Psoas muscle (tissue), 8 donors: ENCODE measurements around the gene NME8. TPM values are rescaled to one million over a fixed set of nuclear protein-coding genes. Genes with fewer than 3 reads are reported as not detected.

Experiments used
- ATAC-seq, 4 donors: fragments of 200-7000 bp; cut with Tn5 transposase; one replicate each; pipeline ENCODE4 v1.9.1; 2020; ENCODE audit warnings: moderate library complexity in 3 of 4, mild to moderate bottlenecking in 2 of 4
- DNase-seq, 2 donors: peaks; one replicate each; pipeline ENCODE4 v3.0.0-alpha.2; 2020
- H3K27ac ChIP-seq: fragments of 200-600 bp; one replicate; pipeline ENCODE4 v1.8.0; 2022
- H3K27me3 ChIP-seq, 3 donors: fragments of 200-600 bp in 1 of 3; one replicate each; pipeline versions ENCODE4 v1.6.1 to v1.8.0; 2013 to 2022; ENCODE audit warnings: low read length in 2 of 3, mild to moderate bottlenecking in 2 of 3, moderate library complexity in 1 of 3; ENCODE audit not compliant: insufficient read depth in 3 of 3
- H3K36me3 ChIP-seq, 2 donors: fragments of 200-600 bp in 1 of 2; one replicate each; pipeline versions ENCODE4 v1.6.1 to v1.8.0; 2013 to 2022; ENCODE audit warnings: low read depth in 1 of 2, mild to moderate bottlenecking in 1 of 2, moderate library complexity in 1 of 2; ENCODE audit not compliant: insufficient read depth in 1 of 2
- H3K4me1 ChIP-seq: fragments of 200-600 bp; one replicate; pipeline ENCODE4 v1.8.0; 2022
- H3K4me3 ChIP-seq: fragments of 200-600 bp; one replicate; pipeline ENCODE4 v1.8.0; 2022; ENCODE audit warnings: mild to moderate bottlenecking
- H3K9me3 ChIP-seq: fragments of 200-600 bp; one replicate; pipeline ENCODE4 v1.8.0; 2022
- CTCF ChIP-seq: fragments of 200-600 bp; IDR thresholded peaks from one replicate; pipeline ENCODE4 v1.8.0; 2022; ENCODE audit warnings: antibody characterized with exemption
- WGBS, 3 donors: extraction: QIAGEN DNeasy Blood & Tissue Kit; methylation state at CpG; one replicate each; pipeline versions ENCODE4 v1.1.6 to v1.1.7; 2013; 5-methylcytosine and 5-hydroxymethylcytosine counted together
- intact Hi-C, 2 donors: fragments of 100-400 bp; cut with DNase I; formaldehyde crosslinking; loops; one replicate each; pipeline versions ENCODE4 v1.11.0 to v1.14.2; 2022
- polyA plus RNA-seq, 3 donors: library from polyadenylated mRNA; stranded (reverse); fragments of 200-250 nt; gene quantifications; one replicate each; pipeline ENCODE4 v1.2.3, GENCODE V29; 2013
- total RNA-seq, 4 donors: library from RNA; stranded (reverse); fragmentation: NEBNext Ultra II Directional in 2 of 4; extraction: Animal tissue kit (Norgen Biotek cat#: 25700) in 2 of 4; gene quantifications; one replicate each; pipeline versions ENCODE4 v1.2.1 to v1.2.4, GENCODE V29; 2021 to 2023
- donor health status: healthy with polysubstance abuse.
- donor health status: DM: no; HTN: no; CAD: no; lungs with moderate emphysema.
- donor health status: Bipolar disorder and iron deficiency.
- donor health status: healthy.
- donor health status: DM: yes; HTN: yes; CAD: no.
- donor health status: DM: no; HTN: no; CAD: no.
- donor health status: DM: no; HTN: no; CAD: no.
- donor health status: DM: yes; HTN: yes; CAD: no.

Gene NME8
- total and polyA plus RNA-seq, 7 donors, result not detected

GRCh38 chr7:37932543-37932942, 84.1 kb downstream of the NME8 start:
- H3K9me3 ChIP-seq, result no peaks in the 10 kb centered on the region
- no peak overlapping the region for H3K4me3 ChIP-seq
- DNase-seq (no peak), ATAC-seq (no peak)
- H3K36me3 ChIP-seq, result no peaks in the 10 kb centered on the region
- intact Hi-C loops, result no loop called here
- 52 to 65% (median 54%) methylated on average over 2 of the region's 2 CpGs for WGBS, 3 donors
- no peak overlapping the region for H3K27ac ChIP-seq
- no peak for TF ChIP-seq CTCF
- peaks cover 12% of the 10 kb centered on the region for H3K4me1 ChIP-seq
- H3K27me3 ChIP-seq, result no peaks in the 10 kb centered on the region

- DNase-seq (no peak), ATAC-seq (no peak)
- no peak for TF ChIP-seq CTCF
- intact Hi-C loops, result no loop called here
- Histone ChIP-seq H3K36me3 (no peaks in the 10 kb centered on the region), H3K4me1 (peaks cover 7% of the 10 kb centered on the region), H3K9me3 (no peaks in the 10 kb centered on the region), H3K27me3 (no peaks in the 10 kb centered on the region), H3K4me3 (no peak overlapping the region), H3K27ac (no peak overlapping the region)
- 46 to 70% (median 49%) methylated on average over 9 of the region's 9 CpGs for WGBS, 3 donors
Observed at GRCh38 chr7:37933018-37933566, 84.7 kb downstream of the NME8 start.

- no peaks in the 10 kb centered on the region for H3K27me3 ChIP-seq
- peak overlapping the region; percentile 68 for H3K27ac ChIP-seq
- H3K4me3 ChIP-seq, result peak overlapping the region; percentile 12
- intact Hi-C loops, result no loop called here
- peaks cover 44% of the 10 kb centered on the region for H3K4me1 ChIP-seq
- ATAC-seq (peak; percentile 89 to 96 (median 92)), DNase-seq (peak; percentile 74 to 87)
- H3K9me3 ChIP-seq, result no peaks in the 10 kb centered on the region
- H3K36me3 ChIP-seq, result no peaks in the 10 kb centered on the region
- TF ChIP-seq CTCF, result no peak
- 13 to 21% (median 19%) methylated on average over 12 of the region's 12 CpGs for WGBS, 3 donors
Observed at GRCh38 chr7:37942934-37943610, 94.7 kb downstream of the NME8 start.

- intact Hi-C loops, result no loop called here
- Histone ChIP-seq H3K27me3 (no peaks in the 10 kb centered on the region), H3K27ac (peak overlapping the region; percentile 68), H3K4me3 (no peak overlapping the region), H3K9me3 (no peaks in the 10 kb centered on the region), H3K4me1 (peaks cover 44% of the 10 kb centered on the region), H3K36me3 (no peaks in the 10 kb centered on the region)
- ATAC-seq (peak in 3 of 4 donors; percentile 29 to 48 (median 43)), DNase-seq (no peak)
- no peak for TF ChIP-seq CTCF
- 33 to 50% (median 41%) methylated on average over 8 of the region's 8 CpGs for WGBS, 3 donors
Observed at GRCh38 chr7:37943905-37944736, 95.7 kb downstream of the NME8 start.
